ENCODE measurements around the gene SYT1. TPM values are rescaled to one million over a fixed set of nuclear protein-coding genes. Genes with fewer than 3 reads are reported as not detected.

The SYT1 gene
- total and polyA plus RNA-seq, 4 donors: 0.53 to 0.84 (median 0.64) TPM

- TF ChIP-seq YY1 (IDR thresholded peaks at IDR 0.05): no peak
- TF ChIP-seq TAF1 (conservative IDR thresholded peaks at IDR 0.05): no peak
- TF ChIP-seq HNF4G (IDR thresholded peaks at IDR 0.05): no peak
- TF ChIP-seq NR2F2 (IDR thresholded peaks at IDR 0.05): no peak
- TF ChIP-seq GABPA (IDR thresholded peaks at IDR 0.05 in 1 of 2, conservative IDR thresholded peaks at IDR 0.05 in 1 of 2): no peak
- TF ChIP-seq, protein P1, sequence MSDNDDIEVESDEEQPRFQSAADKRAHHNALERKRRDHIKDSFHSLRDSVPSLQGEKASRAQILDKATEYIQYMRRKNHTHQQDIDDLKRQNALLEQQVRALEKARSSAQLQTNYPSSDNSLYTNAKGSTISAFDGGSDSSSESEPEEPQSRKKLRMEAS (IDR thresholded peaks at IDR 0.05): no peak
- no peak for TF ChIP-seq FOXA2 (IDR thresholded peaks at IDR 0.05)
- no peak for TF ChIP-seq ATF3 (IDR thresholded peaks at IDR 0.05)
- TF ChIP-seq, protein P2, sequence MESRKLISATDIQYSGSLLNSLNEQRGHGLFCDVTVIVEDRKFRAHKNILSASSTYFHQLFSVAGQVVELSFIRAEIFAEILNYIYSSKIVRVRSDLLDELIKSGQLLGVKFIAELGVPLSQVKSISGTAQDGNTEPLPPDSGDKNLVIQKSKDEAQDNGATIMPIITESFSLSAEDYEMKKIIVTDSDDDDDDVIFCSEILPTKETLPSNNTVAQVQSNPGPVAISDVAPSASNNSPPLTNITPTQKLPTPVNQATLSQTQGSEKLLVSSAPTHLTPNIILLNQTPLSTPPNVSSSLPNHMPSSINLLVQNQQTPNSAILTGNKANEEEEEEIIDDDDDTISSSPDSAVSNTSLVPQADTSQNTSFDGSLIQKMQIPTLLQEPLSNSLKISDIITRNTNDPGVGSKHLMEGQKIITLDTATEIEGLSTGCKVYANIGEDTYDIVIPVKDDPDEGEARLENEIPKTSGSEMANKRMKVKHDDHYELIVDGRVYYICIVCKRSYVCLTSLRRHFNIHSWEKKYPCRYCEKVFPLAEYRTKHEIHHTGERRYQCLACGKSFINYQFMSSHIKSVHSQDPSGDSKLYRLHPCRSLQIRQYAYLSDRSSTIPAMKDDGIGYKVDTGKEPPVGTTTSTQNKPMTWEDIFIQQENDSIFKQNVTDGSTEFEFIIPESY (IDR thresholded peaks at IDR 0.05): no peak
- TF ChIP-seq SP1 (IDR thresholded peaks at IDR 0.05): no peak
- TF ChIP-seq FOXA1 (IDR thresholded peaks at IDR 0.05): no peak
- no peak for TF ChIP-seq REST (IDR thresholded peaks at IDR 0.05)
- TF ChIP-seq RXRA (IDR thresholded peaks at IDR 0.05): no peak
- no peak for TF ChIP-seq HNF4A (conservative IDR thresholded peaks at IDR 0.05)
- TF ChIP-seq JUND (IDR thresholded peaks at IDR 0.05): no peak
- TF ChIP-seq, protein P3, sequence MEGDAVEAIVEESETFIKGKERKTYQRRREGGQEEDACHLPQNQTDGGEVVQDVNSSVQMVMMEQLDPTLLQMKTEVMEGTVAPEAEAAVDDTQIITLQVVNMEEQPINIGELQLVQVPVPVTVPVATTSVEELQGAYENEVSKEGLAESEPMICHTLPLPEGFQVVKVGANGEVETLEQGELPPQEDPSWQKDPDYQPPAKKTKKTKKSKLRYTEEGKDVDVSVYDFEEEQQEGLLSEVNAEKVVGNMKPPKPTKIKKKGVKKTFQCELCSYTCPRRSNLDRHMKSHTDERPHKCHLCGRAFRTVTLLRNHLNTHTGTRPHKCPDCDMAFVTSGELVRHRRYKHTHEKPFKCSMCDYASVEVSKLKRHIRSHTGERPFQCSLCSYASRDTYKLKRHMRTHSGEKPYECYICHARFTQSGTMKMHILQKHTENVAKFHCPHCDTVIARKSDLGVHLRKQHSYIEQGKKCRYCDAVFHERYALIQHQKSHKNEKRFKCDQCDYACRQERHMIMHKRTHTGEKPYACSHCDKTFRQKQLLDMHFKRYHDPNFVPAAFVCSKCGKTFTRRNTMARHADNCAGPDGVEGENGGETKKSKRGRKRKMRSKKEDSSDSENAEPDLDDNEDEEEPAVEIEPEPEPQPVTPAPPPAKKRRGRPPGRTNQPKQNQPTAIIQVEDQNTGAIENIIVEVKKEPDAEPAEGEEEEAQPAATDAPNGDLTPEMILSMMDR (IDR thresholded peaks at IDR 0.05; ENCODE audit: low read depth, low read length, missing input control): no peak
- TF ChIP-seq RAD21 (IDR thresholded peaks at IDR 0.05): no peak
- no peak for TF ChIP-seq EGR1 (IDR thresholded peaks at IDR 0.05; ENCODE audit: low read depth in 2 of 2)
Observed at GRCh38 chr12:79301181-79301580, 436.6 kb downstream of the SYT1 start.

More at GRCh38 chr12:79301181-79301580, 436.6 kb downstream of the SYT1 start:
- H3K9ac ChIP-seq (ENCODE audit: low read depth in 1 of 2, low read length in 2 of 2): no peak overlapping the region
- H3K36me3 ChIP-seq (ENCODE audit: control insufficient read depth in 4 of 4, insufficient read depth in 3 of 4, low read depth in 1 of 4, low read length in 3 of 4): no peaks in the 10 kb centered on the region
- H3K4me1 ChIP-seq (ENCODE audit: control insufficient read depth in 4 of 4, insufficient read depth in 4 of 4, low read length in 3 of 4): no peaks in the 10 kb centered on the region
- no peak overlapping the region for H3K4me3 ChIP-seq (ENCODE audit: low read depth in 1 of 3, low read length in 3 of 3)
- no peaks in the 10 kb centered on the region for H3K27me3 ChIP-seq (ENCODE audit: control insufficient read depth in 4 of 4, insufficient read depth in 4 of 4, low read length in 3 of 4)
- H3K27ac ChIP-seq (ENCODE audit: low read depth in 1 of 2, low read length in 2 of 2): no peak overlapping the region
- 73% methylated on average over 3 of the region's 3 CpGs for WGBS
- H3K9me3 ChIP-seq (ENCODE audit: control insufficient read depth in 4 of 4, low read length in 3 of 4): no peaks in the 10 kb centered on the region
- no peak for DNase-seq (ENCODE audit: low spot score)

Data from liver (tissue), 9 donors.